GM23338 (cell line): ENCODE results near the gene BDKRB1. TPM values are rescaled to one million over a fixed set of nuclear protein-coding genes. Genes with fewer than 3 reads are reported as not detected.

Source experiments
- ATAC-seq: fragments of 200-7000 bp; cut with Tn5 transposase; 3 replicates; pipeline ENCODE4 v1.9.1; 2020
- DNase-seq: peaks from one replicate; pipeline ENCODE4 v3.0.0-alpha.2; 2015; ENCODE audit warnings: low spot score
- H2AFZ ChIP-seq: fragments of 200-600 bp; sonication (generic); 2 replicates; pipeline ENCODE4 v1.8.0; 2016; ENCODE audit warnings: antibody characterized with exemption, mild to moderate bottlenecking, moderate library complexity
- H3F3A ChIP-seq: fragments of 200-600 bp; sonication (generic); replicated peaks from 2 replicates; pipeline ENCODE4 v1.8.0; 2017; ENCODE audit warnings: antibody characterized with exemption, mixed run types, low read depth
- H3K27ac ChIP-seq: fragments of 200-600 bp; sonication (generic); 2 replicates; pipeline ENCODE4 v1.6.1; 2016; ENCODE audit warnings: low read depth
- H3K27me3 ChIP-seq: fragments of 200-600 bp; sonication (generic); 2 replicates; pipeline ENCODE4 v1.8.0; 2016; ENCODE audit warnings: mild to moderate bottlenecking, mixed run types, moderate library complexity; ENCODE audit not compliant: insufficient read depth
- H3K36me3 ChIP-seq: fragments of 200-600 bp; sonication (generic); 2 replicates; pipeline ENCODE4 v1.8.0; 2016; ENCODE audit warnings: mild to moderate bottlenecking; ENCODE audit not compliant: insufficient read depth
- H3K4me1 ChIP-seq: fragments of 200-600 bp; sonication (generic); 2 replicates; pipeline ENCODE4 v1.8.0; 2016; ENCODE audit warnings: mild to moderate bottlenecking, moderate library complexity; ENCODE audit not compliant: insufficient read depth
- H3K4me2 ChIP-seq: fragments of 200-600 bp; sonication (generic); 2 replicates; pipeline ENCODE4 v1.7.1; 2017; ENCODE audit warnings: mixed run types
- H3K4me3 ChIP-seq: fragments of 200-600 bp; sonication (generic); 2 replicates; pipeline ENCODE4 v1.6.1; 2016; ENCODE audit warnings: mixed run types
- H3K79me2 ChIP-seq: fragments of 200-600 bp; sonication (generic); replicated peaks from 2 replicates; pipeline ENCODE4 v1.8.0; 2017; ENCODE audit warnings: mild to moderate bottlenecking; ENCODE audit not compliant: insufficient read depth
- H3K9me2 ChIP-seq: fragments of 200-600 bp; sonication (generic); 2 replicates; pipeline ENCODE4 v1.8.0; 2017; ENCODE audit not compliant: insufficient read depth
- H4K20me1 ChIP-seq: fragments of 200-600 bp; sonication (generic); replicated peaks from 2 replicates; pipeline ENCODE4 v1.8.0; 2017; ENCODE audit warnings: mild to moderate bottlenecking; ENCODE audit not compliant: insufficient read depth
- H3K27ac Mint-ChIP-seq: 2 replicates; pipeline ENCODE4 v1.8.0; 2020; ENCODE audit warnings: inconsistent platforms, mild to moderate bottlenecking, moderate library complexity, mixed read lengths
- H3K27me3 Mint-ChIP-seq: 3 replicates; pipeline ENCODE4 v1.8.0; 2022; ENCODE audit warnings: low read depth, mild to moderate bottlenecking, moderate library complexity, mixed read lengths, inconsistent platforms; ENCODE audit not compliant: insufficient read depth, poor library complexity
- H3K36me3 Mint-ChIP-seq: 3 replicates; pipeline ENCODE4 v1.8.0; 2021; ENCODE audit warnings: low read depth, mild to moderate bottlenecking, inconsistent platforms, moderate library complexity, mixed read lengths
- H3K4me1 Mint-ChIP-seq: 3 replicates; pipeline ENCODE4 v1.8.0; 2020; ENCODE audit warnings: mild to moderate bottlenecking, inconsistent platforms, mixed read lengths
- H3K4me3 Mint-ChIP-seq: 3 replicates; pipeline ENCODE4 v1.8.0; 2021; ENCODE audit warnings: moderate library complexity, mild to moderate bottlenecking, inconsistent platforms, mixed read lengths
- H3K9me3 Mint-ChIP-seq: 3 replicates; pipeline ENCODE4 v1.8.0; 2020; ENCODE audit warnings: moderate library complexity, mild to moderate bottlenecking, inconsistent platforms, mixed read lengths
- CREB1 ChIP-seq: fragments of 250-450 bp; sonication (Bioruptor Pico); IDR thresholded peaks from 2 replicates; pipeline ENCODE4 v1.5.0; 2020; ENCODE audit warnings: low read depth, mild to moderate bottlenecking, moderate library complexity
- EZH2 ChIP-seq: fragments of 200-600 bp; sonication (generic); IDR thresholded peaks from one replicate; pipeline ENCODE4 v1.8.0; 2017; ENCODE audit warnings: antibody characterized with exemption, mild to moderate bottlenecking, low read depth; ENCODE audit not compliant: unreplicated experiment
- EZH2phosphoT487 ChIP-seq: fragments of 200-600 bp; sonication (generic); IDR thresholded peaks from one replicate; pipeline ENCODE4 v1.8.1; 2018; ENCODE audit warnings: antibody characterized with exemption; ENCODE audit not compliant: unreplicated experiment
- JUNB ChIP-seq: IDR thresholded peaks from one replicate; pipeline ENCODE4 v1.6.1; 2016; ENCODE audit warnings: antibody characterized with exemption; ENCODE audit not compliant: unreplicated experiment
- NANOG ChIP-seq: IDR thresholded peaks from 2 replicates; pipeline ENCODE4 v1.6.1; 2016; ENCODE audit warnings: antibody characterized with exemption, borderline replicate concordance
- POLR2AphosphoS5 ChIP-seq: IDR thresholded peaks from 2 replicates; pipeline ENCODE4 v1.6.1; 2016; ENCODE audit warnings: antibody characterized with exemption, low read depth
- STAT1 ChIP-seq: IDR thresholded peaks from one replicate; pipeline ENCODE4 v1.6.1; 2016; ENCODE audit warnings: antibody characterized with exemption; ENCODE audit not compliant: unreplicated experiment
- ZNF114 ChIP-seq: fragments of 250-450 bp; sonication (Bioruptor Pico); IDR thresholded peaks from 2 replicates; pipeline ENCODE4 v1.5.0; 2020; ENCODE audit warnings: mild to moderate bottlenecking, moderate library complexity
- ZNF331 ChIP-seq: fragments of 250-450 bp; sonication (Bioruptor Pico); IDR thresholded peaks from 2 replicates; pipeline ENCODE4 v1.5.0; 2020; ENCODE audit warnings: low read depth, mild to moderate bottlenecking, moderate library complexity
- polyA plus RNA-seq: library from polyadenylated mRNA; unstranded; fragments of >200 nt; fragmentation: Nextera tagmentation; extraction: Ambion mirVana; gene quantifications from 2 replicates; pipeline ENCODE4 v1.2.1, GENCODE V29; 2016
- total RNA-seq: library from RNA; depleted of rRNA; stranded (reverse); fragments of >200 nt; shearing (Covaris generic); gene quantifications from 2 replicates; pipeline ENCODE4 v1.2.3, GENCODE V29; 2014
- TF ChIP-seq, protein P1 (sequence below): IDR thresholded peaks from 2 replicates; pipeline ENCODE4 v1.6.1; 2016; ENCODE audit warnings: antibody characterized with exemption
- TF ChIP-seq, protein P2 (sequence below): IDR thresholded peaks from one replicate; pipeline ENCODE4 v1.6.1; 2018; ENCODE audit warnings: antibody characterized with exemption; ENCODE audit not compliant: unreplicated experiment
- TF ChIP-seq, protein P3 (sequence below): fragments of 250-450 bp; sonication (Bioruptor Pico); IDR thresholded peaks from 2 replicates; pipeline ENCODE4 v1.5.0; 2020; ENCODE audit warnings: mild to moderate bottlenecking, moderate library complexity
- TF ChIP-seq, protein P4 (sequence below), 2 experiments: fragments of 200-600 bp in 1 of 2; sonication (generic) in 1 of 2; conservative IDR thresholded peaks; 2 replicates each; pipeline versions ENCODE4 v1.5.1 to v1.6.1; 2016 to 2017; ENCODE audit warnings: antibody characterized with exemption in 2 of 2, low read depth in 2 of 2, mild to moderate bottlenecking in 2 of 2, moderate library complexity in 1 of 2

The BDKRB1 gene
- total and polyA plus RNA-seq, 2 experiments from 2014 or later = not detected

DNA sequence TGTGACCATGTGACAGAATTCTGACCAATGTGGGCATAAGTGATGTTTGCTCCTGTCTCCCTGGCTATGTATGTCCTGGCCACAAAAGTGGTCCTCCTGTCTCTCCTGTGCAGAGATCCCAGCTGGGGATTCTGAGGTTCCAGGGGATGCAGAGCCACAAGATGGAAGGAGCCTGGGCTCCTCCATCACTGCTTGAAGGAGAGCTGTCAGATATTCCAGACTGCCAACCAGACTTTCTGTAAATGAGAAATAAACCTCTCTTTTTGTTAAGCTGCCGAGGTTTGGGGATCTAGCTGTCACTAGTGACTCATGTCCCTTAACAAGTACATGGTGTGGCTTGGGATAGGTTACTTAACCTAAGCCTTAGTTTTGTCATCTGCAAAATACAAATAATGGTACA is 21.9 kb downstream of the BDKRB1 start:
- H3K36me3 Mint-ChIP-seq = peaks cover 12% of the 10 kb centered on the region; the same call in 2 of the 3 replicates
- no peaks in the 10 kb centered on the region for H4K20me1 ChIP-seq
- peaks cover 25% of the 10 kb centered on the region for H3K4me1 ChIP-seq
- H3K4me3 Mint-ChIP-seq = no peak overlapping the region
- no peak overlapping the region for H3K4me2 ChIP-seq
- peaks cover 20% of the 10 kb centered on the region for H3K4me1 Mint-ChIP-seq
- H3K27me3 Mint-ChIP-seq = peaks cover 4% of the 10 kb centered on the region
- no peaks in the 10 kb centered on the region for H3K27me3 ChIP-seq
- peaks cover 19% of the 10 kb centered on the region; the same call in 2 of the 3 replicates for H3K9me3 Mint-ChIP-seq
- H3F3A ChIP-seq = no peaks in the 10 kb centered on the region
- DNase-seq (no peak), ATAC-seq (no peak)
- no peak overlapping the region for H3K27ac ChIP-seq
- no peaks in the 10 kb centered on the region for H3K79me2 ChIP-seq
- H3K4me3 ChIP-seq = no peak overlapping the region
- H3K27ac Mint-ChIP-seq = no peak overlapping the region
- TF ChIP-seq, protein P1, sequence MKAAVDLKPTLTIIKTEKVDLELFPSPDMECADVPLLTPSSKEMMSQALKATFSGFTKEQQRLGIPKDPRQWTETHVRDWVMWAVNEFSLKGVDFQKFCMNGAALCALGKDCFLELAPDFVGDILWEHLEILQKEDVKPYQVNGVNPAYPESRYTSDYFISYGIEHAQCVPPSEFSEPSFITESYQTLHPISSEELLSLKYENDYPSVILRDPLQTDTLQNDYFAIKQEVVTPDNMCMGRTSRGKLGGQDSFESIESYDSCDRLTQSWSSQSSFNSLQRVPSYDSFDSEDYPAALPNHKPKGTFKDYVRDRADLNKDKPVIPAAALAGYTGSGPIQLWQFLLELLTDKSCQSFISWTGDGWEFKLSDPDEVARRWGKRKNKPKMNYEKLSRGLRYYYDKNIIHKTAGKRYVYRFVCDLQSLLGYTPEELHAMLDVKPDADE = no peak
- TF ChIP-seq, protein P2, sequence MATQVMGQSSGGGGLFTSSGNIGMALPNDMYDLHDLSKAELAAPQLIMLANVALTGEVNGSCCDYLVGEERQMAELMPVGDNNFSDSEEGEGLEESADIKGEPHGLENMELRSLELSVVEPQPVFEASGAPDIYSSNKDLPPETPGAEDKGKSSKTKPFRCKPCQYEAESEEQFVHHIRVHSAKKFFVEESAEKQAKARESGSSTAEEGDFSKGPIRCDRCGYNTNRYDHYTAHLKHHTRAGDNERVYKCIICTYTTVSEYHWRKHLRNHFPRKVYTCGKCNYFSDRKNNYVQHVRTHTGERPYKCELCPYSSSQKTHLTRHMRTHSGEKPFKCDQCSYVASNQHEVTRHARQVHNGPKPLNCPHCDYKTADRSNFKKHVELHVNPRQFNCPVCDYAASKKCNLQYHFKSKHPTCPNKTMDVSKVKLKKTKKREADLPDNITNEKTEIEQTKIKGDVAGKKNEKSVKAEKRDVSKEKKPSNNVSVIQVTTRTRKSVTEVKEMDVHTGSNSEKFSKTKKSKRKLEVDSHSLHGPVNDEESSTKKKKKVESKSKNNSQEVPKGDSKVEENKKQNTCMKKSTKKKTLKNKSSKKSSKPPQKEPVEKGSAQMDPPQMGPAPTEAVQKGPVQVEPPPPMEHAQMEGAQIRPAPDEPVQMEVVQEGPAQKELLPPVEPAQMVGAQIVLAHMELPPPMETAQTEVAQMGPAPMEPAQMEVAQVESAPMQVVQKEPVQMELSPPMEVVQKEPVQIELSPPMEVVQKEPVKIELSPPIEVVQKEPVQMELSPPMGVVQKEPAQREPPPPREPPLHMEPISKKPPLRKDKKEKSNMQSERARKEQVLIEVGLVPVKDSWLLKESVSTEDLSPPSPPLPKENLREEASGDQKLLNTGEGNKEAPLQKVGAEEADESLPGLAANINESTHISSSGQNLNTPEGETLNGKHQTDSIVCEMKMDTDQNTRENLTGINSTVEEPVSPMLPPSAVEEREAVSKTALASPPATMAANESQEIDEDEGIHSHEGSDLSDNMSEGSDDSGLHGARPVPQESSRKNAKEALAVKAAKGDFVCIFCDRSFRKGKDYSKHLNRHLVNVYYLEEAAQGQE = no peak
- TF ChIP-seq EZH2 (no peak), STAT1 (no peak), JUNB (no peak), ZNF331 (no peak), CREB1 (CRISPR knock-in tag) (no peak), POLR2AphosphoS5 (no peak), ZNF114 (CRISPR knock-in tag) (no peak), NANOG (no peak), EZH2phosphoT487 (no peak)
- TF ChIP-seq, protein P3, sequence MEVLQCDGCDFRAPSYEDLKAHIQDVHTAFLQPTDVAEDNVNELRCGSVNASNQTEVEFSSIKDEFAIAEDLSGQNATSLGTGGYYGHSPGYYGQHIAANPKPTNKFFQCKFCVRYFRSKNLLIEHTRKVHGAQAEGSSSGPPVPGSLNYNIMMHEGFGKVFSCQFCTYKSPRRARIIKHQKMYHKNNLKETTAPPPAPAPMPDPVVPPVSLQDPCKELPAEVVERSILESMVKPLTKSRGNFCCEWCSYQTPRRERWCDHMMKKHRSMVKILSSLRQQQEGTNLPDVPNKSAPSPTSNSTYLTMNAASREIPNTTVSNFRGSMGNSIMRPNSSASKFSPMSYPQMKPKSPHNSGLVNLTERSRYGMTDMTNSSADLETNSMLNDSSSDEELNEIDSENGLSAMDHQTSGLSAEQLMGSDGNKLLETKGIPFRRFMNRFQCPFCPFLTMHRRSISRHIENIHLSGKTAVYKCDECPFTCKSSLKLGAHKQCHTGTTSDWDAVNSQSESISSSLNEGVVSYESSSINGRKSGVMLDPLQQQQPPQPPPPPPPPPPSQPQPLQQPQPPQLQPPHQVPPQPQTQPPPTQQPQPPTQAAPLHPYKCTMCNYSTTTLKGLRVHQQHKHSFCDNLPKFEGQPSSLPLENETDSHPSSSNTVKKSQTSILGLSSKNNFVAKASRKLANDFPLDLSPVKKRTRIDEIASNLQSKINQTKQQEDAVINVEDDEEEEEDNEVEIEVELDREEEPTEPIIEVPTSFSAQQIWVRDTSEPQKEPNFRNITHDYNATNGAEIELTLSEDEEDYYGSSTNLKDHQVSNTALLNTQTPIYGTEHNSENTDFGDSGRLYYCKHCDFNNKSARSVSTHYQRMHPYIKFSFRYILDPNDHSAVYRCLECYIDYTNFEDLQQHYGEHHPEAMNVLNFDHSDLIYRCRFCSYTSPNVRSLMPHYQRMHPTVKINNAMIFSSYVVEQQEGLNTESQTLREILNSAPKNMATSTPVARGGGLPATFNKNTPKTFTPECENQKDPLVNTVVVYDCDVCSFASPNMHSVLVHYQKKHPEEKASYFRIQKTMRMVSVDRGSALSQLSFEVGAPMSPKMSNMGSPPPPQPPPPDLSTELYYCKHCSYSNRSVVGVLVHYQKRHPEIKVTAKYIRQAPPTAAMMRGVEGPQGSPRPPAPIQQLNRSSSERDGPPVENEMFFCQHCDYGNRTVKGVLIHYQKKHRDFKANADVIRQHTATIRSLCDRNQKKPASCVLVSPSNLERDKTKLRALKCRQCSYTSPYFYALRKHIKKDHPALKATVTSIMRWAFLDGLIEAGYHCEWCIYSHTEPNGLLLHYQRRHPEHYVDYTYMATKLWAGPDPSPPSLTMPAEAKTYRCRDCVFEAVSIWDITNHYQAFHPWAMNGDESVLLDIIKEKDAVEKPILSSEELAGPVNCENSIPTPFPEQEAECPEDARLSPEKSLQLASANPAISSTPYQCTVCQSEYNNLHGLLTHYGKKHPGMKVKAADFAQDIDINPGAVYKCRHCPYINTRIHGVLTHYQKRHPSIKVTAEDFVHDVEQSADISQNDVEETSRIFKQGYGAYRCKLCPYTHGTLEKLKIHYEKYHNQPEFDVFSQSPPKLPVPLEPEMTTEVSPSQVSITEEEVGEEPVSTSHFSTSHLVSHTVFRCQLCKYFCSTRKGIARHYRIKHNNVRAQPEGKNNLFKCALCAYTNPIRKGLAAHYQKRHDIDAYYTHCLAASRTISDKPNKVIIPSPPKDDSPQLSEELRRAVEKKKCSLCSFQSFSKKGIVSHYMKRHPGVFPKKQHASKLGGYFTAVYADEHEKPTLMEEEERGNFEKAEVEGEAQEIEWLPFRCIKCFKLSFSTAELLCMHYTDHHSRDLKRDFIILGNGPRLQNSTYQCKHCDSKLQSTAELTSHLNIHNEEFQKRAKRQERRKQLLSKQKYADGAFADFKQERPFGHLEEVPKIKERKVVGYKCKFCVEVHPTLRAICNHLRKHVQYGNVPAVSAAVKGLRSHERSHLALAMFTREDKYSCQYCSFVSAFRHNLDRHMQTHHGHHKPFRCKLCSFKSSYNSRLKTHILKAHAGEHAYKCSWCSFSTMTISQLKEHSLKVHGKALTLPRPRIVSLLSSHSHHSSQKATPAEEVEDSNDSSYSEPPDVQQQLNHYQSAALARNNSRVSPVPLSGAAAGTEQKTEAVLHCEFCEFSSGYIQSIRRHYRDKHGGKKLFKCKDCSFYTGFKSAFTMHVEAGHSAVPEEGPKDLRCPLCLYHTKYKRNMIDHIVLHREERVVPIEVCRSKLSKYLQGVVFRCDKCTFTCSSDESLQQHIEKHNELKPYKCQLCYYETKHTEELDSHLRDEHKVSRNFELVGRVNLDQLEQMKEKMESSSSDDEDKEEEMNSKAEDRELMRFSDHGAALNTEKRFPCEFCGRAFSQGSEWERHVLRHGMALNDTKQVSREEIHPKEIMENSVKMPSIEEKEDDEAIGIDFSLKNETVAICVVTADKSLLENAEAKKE (CRISPR knock-in tag) = no peak
- TF ChIP-seq, protein P4, sequence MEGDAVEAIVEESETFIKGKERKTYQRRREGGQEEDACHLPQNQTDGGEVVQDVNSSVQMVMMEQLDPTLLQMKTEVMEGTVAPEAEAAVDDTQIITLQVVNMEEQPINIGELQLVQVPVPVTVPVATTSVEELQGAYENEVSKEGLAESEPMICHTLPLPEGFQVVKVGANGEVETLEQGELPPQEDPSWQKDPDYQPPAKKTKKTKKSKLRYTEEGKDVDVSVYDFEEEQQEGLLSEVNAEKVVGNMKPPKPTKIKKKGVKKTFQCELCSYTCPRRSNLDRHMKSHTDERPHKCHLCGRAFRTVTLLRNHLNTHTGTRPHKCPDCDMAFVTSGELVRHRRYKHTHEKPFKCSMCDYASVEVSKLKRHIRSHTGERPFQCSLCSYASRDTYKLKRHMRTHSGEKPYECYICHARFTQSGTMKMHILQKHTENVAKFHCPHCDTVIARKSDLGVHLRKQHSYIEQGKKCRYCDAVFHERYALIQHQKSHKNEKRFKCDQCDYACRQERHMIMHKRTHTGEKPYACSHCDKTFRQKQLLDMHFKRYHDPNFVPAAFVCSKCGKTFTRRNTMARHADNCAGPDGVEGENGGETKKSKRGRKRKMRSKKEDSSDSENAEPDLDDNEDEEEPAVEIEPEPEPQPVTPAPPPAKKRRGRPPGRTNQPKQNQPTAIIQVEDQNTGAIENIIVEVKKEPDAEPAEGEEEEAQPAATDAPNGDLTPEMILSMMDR (conservative IDR thresholded peaks at IDR 0.05; ENCODE audit: low read depth in 2 of 2) = no peak
- no peaks in the 10 kb centered on the region for H3K36me3 ChIP-seq
- H2AFZ ChIP-seq = no peak overlapping the region
- H3K9me2 ChIP-seq = no peaks in the 10 kb centered on the region
